Endothelial cell (in vitro differentiated cells): ENCODE results near the gene B3GALT2. TPM values are rescaled to one million over a fixed set of nuclear protein-coding genes. Genes with fewer than 3 reads are reported as not detected.

ENCODE experiments used
- DNase-seq: peaks from one replicate; pipeline ENCODE4 v3.0.0; 2021; ENCODE audit warnings: low spot score
- H3K27ac Mint-ChIP-seq: one replicate; pipeline ENCODE4 v1.8.0; 2021; ENCODE audit warnings: mixed read lengths, inconsistent platforms; ENCODE audit not compliant: unreplicated experiment
- H3K27me3 Mint-ChIP-seq: one replicate; pipeline ENCODE4 v1.8.0; 2021; ENCODE audit warnings: mild to moderate bottlenecking, moderate library complexity, mixed read lengths, inconsistent platforms; ENCODE audit not compliant: unreplicated experiment
- H3K36me3 Mint-ChIP-seq: one replicate; pipeline ENCODE4 v1.8.0; 2021; ENCODE audit warnings: mild to moderate bottlenecking, low read depth, mixed read lengths, inconsistent platforms; ENCODE audit not compliant: unreplicated experiment
- H3K4me1 Mint-ChIP-seq: one replicate; pipeline ENCODE4 v1.8.0; 2021; ENCODE audit warnings: mild to moderate bottlenecking, mixed read lengths, inconsistent platforms; ENCODE audit not compliant: unreplicated experiment
- H3K4me3 Mint-ChIP-seq: one replicate; pipeline ENCODE4 v1.8.0; 2021; ENCODE audit warnings: mild to moderate bottlenecking, mixed read lengths, inconsistent platforms; ENCODE audit not compliant: unreplicated experiment
- H3K9me3 Mint-ChIP-seq: one replicate; pipeline ENCODE4 v1.8.0; 2021; ENCODE audit warnings: mixed read lengths, inconsistent platforms; ENCODE audit not compliant: unreplicated experiment
- CTCF ChIP-seq: fragments of 200-600 bp; sonication (generic); IDR thresholded peaks from one replicate; pipeline ENCODE4 v1.5.0; 2021; ENCODE audit warnings: antibody characterized with exemption; ENCODE audit not compliant: unreplicated experiment
- total RNA-seq: library from RNA; stranded (reverse); fragmentation: NEBNext Ultra II Directional; extraction: Animal tissue kit (Norgen Biotek cat#: 25700); gene quantifications from one replicate; pipeline ENCODE4 v1.2.1, GENCODE V29; 2021; ENCODE audit not compliant: unreplicated experiment

The B3GALT2 gene
- total RNA-seq, 1 donor from 2014 or later: 0.10 TPM

GRCh38 chr1:193176788-193177187 lies 9.6 kb downstream of the B3GALT2 start:
- Mint-ChIP-seq H3K9me3 (no peaks in the 10 kb centered on the region), H3K4me3 (no peak overlapping the region), H3K4me1 (no peaks in the 10 kb centered on the region), H3K27me3 (no peaks in the 10 kb centered on the region), H3K27ac (no peak overlapping the region), H3K36me3 (no peaks in the 10 kb centered on the region)
- DNase-seq: no peak
- TF ChIP-seq CTCF: no peak

- no peaks in the 10 kb centered on the region for H3K36me3 Mint-ChIP-seq
- H3K4me3 Mint-ChIP-seq: no peak overlapping the region
- no peaks in the 10 kb centered on the region for H3K4me1 Mint-ChIP-seq
Observed at GRCh38 chr1:193176113-193176512, 10.3 kb downstream of the B3GALT2 start.

GRCh38 chr1:193157360-193157759 lies 29.1 kb downstream of the B3GALT2 start:
- H3K27me3 Mint-ChIP-seq: no peaks in the 10 kb centered on the region
- H3K36me3 Mint-ChIP-seq: peaks cover 6% of the 10 kb centered on the region
- no peak for TF ChIP-seq CTCF
- peaks cover 6% of the 10 kb centered on the region for H3K4me1 Mint-ChIP-seq
- no peak overlapping the region for H3K27ac Mint-ChIP-seq
- DNase-seq: no peak
- no peaks in the 10 kb centered on the region for H3K9me3 Mint-ChIP-seq
- H3K4me3 Mint-ChIP-seq: no peak overlapping the region

More at GRCh38 chr1:193176113-193176512, 10.3 kb downstream of the B3GALT2 start:
- DNase-seq: no peak
- TF ChIP-seq CTCF: no peak
- no peaks in the 10 kb centered on the region for H3K27me3 Mint-ChIP-seq
- no peaks in the 10 kb centered on the region for H3K9me3 Mint-ChIP-seq
- no peak overlapping the region for H3K27ac Mint-ChIP-seq

GRCh38 chr1:193156822-193157142 lies 29.6 kb downstream of the B3GALT2 start:
- Mint-ChIP-seq H3K36me3 (peaks cover 6% of the 10 kb centered on the region), H3K9me3 (no peaks in the 10 kb centered on the region), H3K4me1 (peaks cover 6% of the 10 kb centered on the region), H3K27ac (no peak overlapping the region), H3K27me3 (no peaks in the 10 kb centered on the region), H3K4me3 (no peak overlapping the region)
- TF ChIP-seq CTCF: no peak
- DNase-seq: no peak

GRCh38 chr1:193156117-193156821 lies 30.1 kb downstream of the B3GALT2 start:
- Mint-ChIP-seq H3K4me1 (peaks cover 6% of the 10 kb centered on the region), H3K9me3 (no peaks in the 10 kb centered on the region), H3K27ac (no peak overlapping the region), H3K36me3 (peaks cover 6% of the 10 kb centered on the region), H3K27me3 (no peaks in the 10 kb centered on the region), H3K4me3 (no peak overlapping the region)
- no peak for DNase-seq
- no peak for TF ChIP-seq CTCF
